GM21367 (cell line): ENCODE results near the gene SASH1.
"Not testable (repeated sequence)": the region's sequence is repeated elsewhere in the genome, so short reads cannot be mapped to it uniquely, and the experiment has no call there.

Source experiments
- ATAC-seq: cut with Tn5 transposase; IDR thresholded peaks from one replicate; pipeline ENCODE4 v1.9.1; 2021; ENCODE audit not compliant: unreplicated experiment

The SASH1 gene

DNA sequence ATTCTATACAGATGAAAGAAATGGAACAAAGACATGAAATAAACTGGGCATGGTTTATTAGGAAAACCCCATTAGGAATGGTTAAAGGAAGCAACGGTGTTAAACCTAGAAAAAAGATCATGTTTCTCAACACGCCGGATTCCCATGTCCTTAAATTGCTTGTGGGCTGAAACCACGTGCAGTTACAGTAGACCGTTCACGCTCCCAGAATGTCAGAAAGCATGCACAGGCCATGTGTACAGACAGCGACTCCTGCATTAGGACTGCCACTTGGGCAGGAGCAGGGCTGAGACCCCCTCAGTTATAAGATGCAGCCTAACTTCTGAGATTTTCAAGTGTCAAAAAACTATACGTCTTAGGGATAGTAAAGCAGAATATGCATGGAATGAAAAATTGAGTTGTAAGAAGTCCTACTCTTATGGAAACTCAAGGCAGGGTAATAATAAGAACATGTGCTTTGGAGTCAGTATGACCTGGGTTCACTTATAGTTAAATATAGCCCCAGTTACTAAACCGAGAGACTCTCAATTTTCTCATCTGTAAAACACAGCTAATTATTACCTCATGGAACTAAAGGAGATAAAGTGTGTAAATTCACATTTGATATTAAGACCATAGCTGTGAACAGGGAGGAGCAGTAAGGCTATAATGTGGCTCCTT, 230.2 kb downstream of the SASH1 start:
- no peak for ATAC-seq

GRCh38 chr6:148573922-148574321, 231.3 kb downstream of the SASH1 start:
- no peak for ATAC-seq

- peak; percentile 99 for ATAC-seq
Observed at GRCh38 chr6:148577687-148578488, 235.2 kb downstream of the SASH1 start.

DNA sequence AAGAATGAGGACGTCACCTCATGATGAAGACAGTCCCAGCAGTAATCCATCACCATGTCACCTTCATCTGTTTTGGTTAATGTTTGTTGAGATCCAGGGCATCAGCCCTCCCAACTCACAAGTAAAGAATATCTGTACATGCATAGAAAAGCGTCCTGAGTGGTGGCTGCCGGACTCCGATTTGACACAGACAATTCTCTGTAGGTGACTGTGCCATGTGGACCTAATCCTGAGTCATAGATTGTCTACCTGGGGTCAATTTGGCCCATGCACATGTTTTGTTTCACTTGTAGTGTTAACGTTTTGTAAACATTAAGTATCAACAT, 235.8 kb downstream of the SASH1 start:
- ATAC-seq = peak; percentile 21

GRCh38 chr6:148578837-148579565, 236.4 kb downstream of the SASH1 start:
- no peak for ATAC-seq

DNA sequence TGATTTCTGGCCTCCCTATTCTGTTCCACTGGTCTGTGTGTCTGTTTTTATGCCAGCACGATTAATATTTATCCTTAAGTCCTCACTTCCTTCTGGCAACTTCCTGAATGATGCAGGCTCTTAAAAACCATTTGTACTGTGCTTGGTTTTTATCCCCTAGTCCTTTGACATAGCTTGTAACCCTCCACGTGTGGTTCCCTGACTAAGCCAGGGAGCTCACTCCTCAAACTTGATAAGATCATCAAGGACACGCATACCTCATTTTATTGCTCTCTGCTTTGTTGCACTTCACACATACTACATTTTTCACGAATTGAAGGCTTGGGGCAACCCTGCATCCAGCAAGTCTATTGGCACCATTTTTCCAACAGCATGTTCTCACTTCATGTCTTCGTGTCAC, 237.8 kb downstream of the SASH1 start:
- no peak for ATAC-seq

GRCh38 chr6:148583631-148584030, 241.0 kb downstream of the SASH1 start:
- no peak for ATAC-seq

GRCh38 chr6:148585641-148586040, 243.0 kb downstream of the SASH1 start:
- ATAC-seq = not testable (repeated sequence)

DNA sequence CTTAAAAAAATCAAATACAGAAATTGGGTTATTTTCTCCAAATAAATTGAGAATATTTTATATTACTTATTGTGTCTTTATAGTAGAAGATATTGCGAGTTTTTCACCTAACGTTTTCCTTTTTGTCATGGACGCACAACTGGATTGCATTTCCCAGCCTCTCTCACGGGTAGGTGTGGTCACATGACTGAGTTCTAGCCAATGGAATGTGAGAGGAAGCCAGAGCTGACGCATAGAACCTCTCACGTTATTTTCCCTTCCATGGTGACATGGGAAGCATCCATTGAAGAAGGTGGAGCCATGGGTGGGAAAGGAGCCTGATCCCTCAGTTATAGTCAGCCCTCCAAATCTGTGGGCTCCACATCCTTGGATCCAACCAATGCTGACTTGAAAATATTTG, 248.2 kb downstream of the SASH1 start:
- ATAC-seq = no peak

GRCh38 chr6:148591656-148592055, 249.0 kb downstream of the SASH1 start:
- no peak for ATAC-seq

DNA sequence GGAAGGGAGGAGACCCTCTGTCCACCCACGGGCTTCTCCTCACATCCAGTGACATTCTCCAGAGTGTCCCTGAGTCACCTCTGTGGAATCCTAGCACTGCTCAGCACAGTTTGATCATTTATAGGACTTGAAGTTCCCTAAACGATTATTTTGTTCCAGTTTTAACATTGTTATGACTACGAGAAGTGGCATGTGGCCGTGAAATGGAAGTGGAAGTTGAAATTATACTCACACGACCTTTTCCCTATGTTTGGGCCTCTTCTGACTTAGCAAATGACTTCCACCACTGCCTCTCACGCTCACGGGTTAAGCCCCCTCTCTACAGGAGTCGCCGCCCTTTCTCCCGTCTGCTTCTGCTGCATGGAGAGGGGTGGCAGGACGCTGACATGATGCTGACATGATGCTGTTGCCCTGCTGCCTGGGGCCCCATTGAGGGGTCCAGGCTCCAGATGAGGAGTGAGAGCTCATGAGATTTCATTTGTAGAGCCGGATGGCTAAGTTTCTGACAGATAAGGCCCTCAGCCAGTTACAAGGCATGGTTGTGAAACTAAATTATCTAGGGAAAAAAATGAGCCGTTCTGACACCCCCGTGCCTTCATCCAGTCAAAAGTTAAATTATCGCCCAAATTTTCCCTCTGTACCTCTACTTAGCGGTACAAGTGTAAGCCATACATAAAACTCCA, 250.6 kb downstream of the SASH1 start:
- ATAC-seq = no peak

DNA sequence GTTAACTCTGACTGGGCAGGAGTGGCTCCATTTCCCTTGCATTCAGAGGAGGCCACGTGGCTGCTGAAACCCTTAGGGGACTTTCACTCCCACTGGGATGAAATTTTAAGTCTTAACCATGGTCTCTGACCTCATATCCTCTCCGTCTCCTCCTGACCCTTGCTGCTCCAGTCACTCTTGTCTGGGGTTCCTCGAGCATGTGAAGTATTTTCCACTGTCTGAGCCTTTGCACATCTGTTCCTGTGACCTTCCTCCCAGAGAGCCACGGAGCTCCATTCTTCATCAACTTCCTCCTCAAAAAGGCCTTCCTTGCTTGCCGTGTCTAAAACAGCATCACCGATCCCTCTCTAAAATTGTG, 251.2 kb downstream of the SASH1 start:
- no peak for ATAC-seq

GRCh38 chr6:148595550-148595949, 252.9 kb downstream of the SASH1 start:
- ATAC-seq = no peak

DNA sequence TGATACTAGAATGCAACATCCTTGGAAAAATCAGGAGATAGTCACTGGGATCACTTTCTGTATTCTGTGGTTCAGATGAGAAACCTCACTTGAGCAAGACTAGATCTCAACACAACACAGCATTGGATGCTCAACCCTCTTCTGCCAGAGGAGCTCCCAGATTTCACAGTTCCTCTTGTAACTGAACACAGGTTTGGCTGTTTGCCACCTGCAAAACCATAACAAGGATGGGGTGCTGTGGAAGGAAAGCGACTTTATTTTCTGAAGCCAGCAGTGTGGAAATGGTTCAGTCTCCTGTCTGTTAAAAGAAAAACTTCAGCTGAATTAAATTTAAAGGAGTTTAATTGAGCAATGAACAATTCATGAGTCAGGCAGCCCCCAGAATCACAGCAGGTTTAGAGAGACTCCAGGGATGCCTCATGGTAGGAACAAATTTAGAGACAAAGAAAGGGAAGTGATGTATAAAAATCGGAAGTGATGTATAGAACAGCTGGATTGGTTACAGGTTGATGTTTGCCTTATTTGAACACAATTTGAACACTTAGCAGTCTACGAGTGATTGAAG, 254.3 kb downstream of the SASH1 start:
- no peak for ATAC-seq

GRCh38 chr6:148598724-148599123, 256.1 kb downstream of the SASH1 start:
- ATAC-seq = no peak

DNA sequence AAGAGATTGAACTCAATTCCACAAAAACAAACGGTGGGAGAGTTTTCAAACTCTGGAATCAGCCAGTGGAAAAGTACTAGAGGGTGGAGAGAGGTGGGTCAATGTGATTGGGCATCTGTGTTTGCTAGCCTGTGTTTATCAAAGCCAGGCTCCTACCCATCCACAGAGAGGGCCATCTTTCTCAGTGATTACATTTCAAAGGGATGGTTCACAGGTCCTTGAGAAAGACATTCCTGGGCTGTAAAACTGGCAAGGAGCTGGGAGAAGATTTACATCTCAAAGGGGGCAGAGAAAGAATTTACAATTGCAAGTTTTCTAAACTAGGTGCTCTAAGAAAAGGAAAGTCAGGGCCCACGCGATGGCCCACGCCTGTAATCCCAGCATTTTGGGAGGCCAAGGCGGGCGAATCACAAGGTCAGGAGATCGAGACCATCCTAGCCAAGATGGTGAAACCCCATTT, 257.4 kb downstream of the SASH1 start:
- no peak for ATAC-seq
